Activated naive CD8-positive, alpha-beta T cell treated with anti-CD3 and anti-CD28 coated beads, Interleukin-2, amount 50 U/mL, for 24 hours (primary cell): ENCODE measurements around the gene ATP1B3.
A peak's percentile ranks its signal among the peaks of the same experiment; 100 is the strongest.
"Not testable (repeated sequence)": the region's sequence is repeated elsewhere in the genome, so short reads cannot be mapped to it uniquely, and the experiment has no call there.

ENCODE experiments used
- ATAC-seq: fragments of 150-1000 bp; cut with Tn5 transposase; one replicate; pipeline ENCODE4 v1.10.0; 2021
- DNase-seq: peaks from one replicate; pipeline ENCODE4 v3.0.0; 2021
- H3K27ac Mint-ChIP-seq: one replicate; pipeline ENCODE4 v1.8.0; 2021; ENCODE audit warnings: mild to moderate bottlenecking, mixed read lengths
- H3K27me3 Mint-ChIP-seq: one replicate; pipeline ENCODE4 v1.8.0; 2021; ENCODE audit warnings: mixed read lengths
- H3K36me3 Mint-ChIP-seq: one replicate; pipeline ENCODE4 v1.8.0; 2021; ENCODE audit warnings: low read depth, mixed read lengths
- H3K4me1 Mint-ChIP-seq: one replicate; pipeline ENCODE4 v1.8.0; 2021; ENCODE audit warnings: mixed read lengths
- H3K4me3 Mint-ChIP-seq: one replicate; pipeline ENCODE4 v1.8.0; 2021; ENCODE audit warnings: mild to moderate bottlenecking, moderate library complexity, mixed read lengths
- H3K9me3 Mint-ChIP-seq: one replicate; pipeline ENCODE4 v1.8.0; 2021; ENCODE audit warnings: mixed read lengths

ATP1B3 gene

GRCh38 chr3:141875893-141876380 lies 506 bp upstream of the ATP1B3 start:
- DNase-seq = peak; percentile 73
- H3K36me3 Mint-ChIP-seq = peaks cover 33% of the 10 kb centered on the region
- no peaks in the 10 kb centered on the region for H3K27me3 Mint-ChIP-seq
- peaks cover 28% of the 10 kb centered on the region for H3K4me1 Mint-ChIP-seq
- ATAC-seq = peak; percentile 83
- peak overlapping the region; percentile 96 for H3K27ac Mint-ChIP-seq
- peak overlapping the region; percentile 88 for H3K4me3 Mint-ChIP-seq
- no peaks in the 10 kb centered on the region for H3K9me3 Mint-ChIP-seq

- H3K9me3 Mint-ChIP-seq = no peaks in the 10 kb centered on the region
- H3K4me3 Mint-ChIP-seq = peak overlapping the region; percentile 89
- ATAC-seq = peak; percentile 33
- H3K27ac Mint-ChIP-seq = peak overlapping the region; percentile 91
- peak; percentile 63 for DNase-seq
- H3K4me1 Mint-ChIP-seq = peaks cover 39% of the 10 kb centered on the region
- peaks cover 44% of the 10 kb centered on the region for H3K36me3 Mint-ChIP-seq
- no peaks in the 10 kb centered on the region for H3K27me3 Mint-ChIP-seq
Observed at GRCh38 chr3:141876891-141877621, 613 bp downstream of the ATP1B3 start.

- Mint-ChIP-seq H3K4me1 (peaks cover 44% of the 10 kb centered on the region), H3K36me3 (peaks cover 49% of the 10 kb centered on the region), H3K27ac (peak overlapping the region; percentile 91), H3K4me3 (peak overlapping the region; percentile 89), H3K27me3 (no peaks in the 10 kb centered on the region), H3K9me3 (no peaks in the 10 kb centered on the region)
- ATAC-seq (no peak), DNase-seq (no peak)
Observed at GRCh38 chr3:141877911-141878310, 1.5 kb downstream of the ATP1B3 start.

GRCh38 chr3:141878326-141878725 lies 1.9 kb downstream of the ATP1B3 start:
- Mint-ChIP-seq H3K4me1 (peaks cover 46% of the 10 kb centered on the region), H3K9me3 (no peaks in the 10 kb centered on the region), H3K36me3 (peaks cover 51% of the 10 kb centered on the region), H3K27me3 (no peaks in the 10 kb centered on the region), H3K4me3 (peak overlapping the region; percentile 89), H3K27ac (peak overlapping the region; percentile 91)
- ATAC-seq (no peak), DNase-seq (no peak)

GRCh38 chr3:141878817-141879216 lies 2.4 kb downstream of the ATP1B3 start:
- Mint-ChIP-seq H3K4me3 (peak overlapping the region; percentile 89), H3K36me3 (peaks cover 55% of the 10 kb centered on the region), H3K27ac (peak overlapping the region; percentile 4), H3K9me3 (no peaks in the 10 kb centered on the region), H3K27me3 (no peaks in the 10 kb centered on the region), H3K4me1 (peaks cover 49% of the 10 kb centered on the region)
- no peak for DNase-seq
- no peak for ATAC-seq

GRCh38 chr3:141881702-141882101 lies 5.3 kb downstream of the ATP1B3 start:
- DNase-seq (no peak), ATAC-seq (no peak)
- H3K4me3 Mint-ChIP-seq = no peak overlapping the region
- peaks cover 78% of the 10 kb centered on the region for H3K36me3 Mint-ChIP-seq
- H3K27ac Mint-ChIP-seq = no peak overlapping the region
- H3K27me3 Mint-ChIP-seq = no peaks in the 10 kb centered on the region
- no peaks in the 10 kb centered on the region for H3K9me3 Mint-ChIP-seq
- peaks cover 59% of the 10 kb centered on the region for H3K4me1 Mint-ChIP-seq

- Mint-ChIP-seq H3K27ac (no peak overlapping the region), H3K9me3 (peaks cover 8% of the 10 kb centered on the region), H3K4me3 (no peak overlapping the region), H3K4me1 (peaks cover 62% of the 10 kb centered on the region), H3K36me3 (peaks cover 63% of the 10 kb centered on the region), H3K27me3 (no peaks in the 10 kb centered on the region)
- ATAC-seq = no peak
- no peak for DNase-seq
Observed at GRCh38 chr3:141887051-141887450, 10.6 kb downstream of the ATP1B3 start.

GRCh38 chr3:141888548-141888947 lies 12.1 kb downstream of the ATP1B3 start:
- ATAC-seq, H3K27ac Mint-ChIP-seq, DNase-seq, H3K9me3 Mint-ChIP-seq, H3K27me3 Mint-ChIP-seq, H3K4me3 Mint-ChIP-seq: not testable (repeated sequence)
- Mint-ChIP-seq H3K36me3 (peaks cover 65% of the 10 kb centered on the region), H3K4me1 (peaks cover 59% of the 10 kb centered on the region)

GRCh38 chr3:141894524-141895176 lies 18.2 kb downstream of the ATP1B3 start:
- H3K27ac Mint-ChIP-seq = no peak overlapping the region

GRCh38 chr3:141895731-141896130 lies 19.3 kb downstream of the ATP1B3 start:
- Mint-ChIP-seq H3K4me3 (no peak overlapping the region), H3K27me3 (no peaks in the 10 kb centered on the region), H3K4me1 (peaks cover 38% of the 10 kb centered on the region), H3K9me3 (peaks cover 13% of the 10 kb centered on the region), H3K27ac (no peak overlapping the region), H3K36me3 (peaks cover 72% of the 10 kb centered on the region)
- no peak for DNase-seq
- no peak for ATAC-seq

More at GRCh38 chr3:141894524-141895176, 18.2 kb downstream of the ATP1B3 start:
- ATAC-seq = no peak
- Mint-ChIP-seq H3K4me1 (peaks cover 33% of the 10 kb centered on the region), H3K27me3 (no peaks in the 10 kb centered on the region), H3K9me3 (peaks cover 7% of the 10 kb centered on the region), H3K4me3 (no peak overlapping the region), H3K36me3 (peaks cover 64% of the 10 kb centered on the region)
- DNase-seq = no peak

- ATAC-seq (no peak), DNase-seq (no peak)
- Mint-ChIP-seq H3K4me3 (no peak overlapping the region), H3K4me1 (peaks cover 26% of the 10 kb centered on the region), H3K9me3 (peaks cover 13% of the 10 kb centered on the region), H3K27me3 (no peaks in the 10 kb centered on the region), H3K27ac (no peak overlapping the region), H3K36me3 (peaks cover 60% of the 10 kb centered on the region)
Observed at GRCh38 chr3:141898908-141899307, 22.5 kb downstream of the ATP1B3 start.

- Mint-ChIP-seq H3K27me3 (no peaks in the 10 kb centered on the region), H3K4me3 (no peak overlapping the region), H3K9me3 (peaks cover 13% of the 10 kb centered on the region), H3K36me3 (peaks cover 63% of the 10 kb centered on the region), H3K27ac (peak overlapping the region; percentile 46), H3K4me1 (peaks cover 39% of the 10 kb centered on the region)
- ATAC-seq (peak; percentile 57), DNase-seq (no peak)
Observed at GRCh38 chr3:141900343-141900742, 23.9 kb downstream of the ATP1B3 start.

GRCh38 chr3:141901914-141902313 lies 25.5 kb downstream of the ATP1B3 start:
- peaks cover 33% of the 10 kb centered on the region for H3K4me1 Mint-ChIP-seq
- H3K36me3 Mint-ChIP-seq = peaks cover 60% of the 10 kb centered on the region
- ATAC-seq = no peak
- no peaks in the 10 kb centered on the region for H3K27me3 Mint-ChIP-seq
- peaks cover 13% of the 10 kb centered on the region for H3K9me3 Mint-ChIP-seq
- H3K27ac Mint-ChIP-seq = no peak overlapping the region
- DNase-seq = no peak
- no peak overlapping the region for H3K4me3 Mint-ChIP-seq

GRCh38 chr3:141904203-141904602 lies 27.8 kb downstream of the ATP1B3 start:
- Mint-ChIP-seq H3K36me3 (peaks cover 61% of the 10 kb centered on the region), H3K27me3 (no peaks in the 10 kb centered on the region)

GRCh38 chr3:141905129-141905528 lies 28.7 kb downstream of the ATP1B3 start:
- Mint-ChIP-seq H3K27me3 (no peaks in the 10 kb centered on the region), H3K4me1 (peaks cover 26% of the 10 kb centered on the region), H3K4me3 (no peak overlapping the region), H3K9me3 (peaks cover 4% of the 10 kb centered on the region), H3K27ac (peak overlapping the region; percentile 66), H3K36me3 (peaks cover 57% of the 10 kb centered on the region)
- ATAC-seq = peak; percentile 82
- no peak for DNase-seq

More at GRCh38 chr3:141904203-141904602, 27.8 kb downstream of the ATP1B3 start:
- H3K4me3 Mint-ChIP-seq = no peak overlapping the region
- DNase-seq = no peak
- ATAC-seq = peak; percentile 16
- peaks cover 6% of the 10 kb centered on the region for H3K9me3 Mint-ChIP-seq
- H3K4me1 Mint-ChIP-seq = peaks cover 33% of the 10 kb centered on the region
- peak overlapping the region; percentile 77 for H3K27ac Mint-ChIP-seq
